Measurements from ENCODE around the gene CPED1.

CPED1 gene

GRCh38 chr7:121196286-121196685 is 207.8 kb downstream of the CPED1 start:
- no peak for DNase-seq (ENCODE audit: low read depth)
- no peak for TF ChIP-seq CTCF (conservative IDR thresholded peaks at IDR 0.05; ENCODE audit: low read length)
- no peak overlapping the region for H3K4me3 ChIP-seq (ENCODE audit: low read length)

GRCh38 chr7:121197455-121197854 is 208.9 kb downstream of the CPED1 start:
- H3K4me3 ChIP-seq (ENCODE audit: low read length): no peak overlapping the region
- DNase-seq (ENCODE audit: low read depth): no peak
- no peak for TF ChIP-seq CTCF (conservative IDR thresholded peaks at IDR 0.05; ENCODE audit: low read length)

GRCh38 chr7:121198502-121198901 is 210.0 kb downstream of the CPED1 start:
- H3K4me3 ChIP-seq (ENCODE audit: low read length): no peak overlapping the region
- TF ChIP-seq CTCF (conservative IDR thresholded peaks at IDR 0.05; ENCODE audit: low read length): no peak
- no peak for DNase-seq (ENCODE audit: low read depth)

- TF ChIP-seq CTCF (conservative IDR thresholded peaks at IDR 0.05; ENCODE audit: low read length): no peak; the same call in none of the 2 replicates
- DNase-seq (ENCODE audit: low read depth): no peak
- H3K4me3 ChIP-seq (ENCODE audit: low read length): no peak overlapping the region
Observed at GRCh38 chr7:121202125-121202524, 213.6 kb downstream of the CPED1 start.

GRCh38 chr7:121202834-121203233 is 214.3 kb downstream of the CPED1 start:
- TF ChIP-seq CTCF (conservative IDR thresholded peaks at IDR 0.05; ENCODE audit: low read length): no peak
- DNase-seq (ENCODE audit: low read depth): peak; percentile 16
- no peak overlapping the region for H3K4me3 ChIP-seq (ENCODE audit: low read length)

GRCh38 chr7:121204537-121204936 is 216.0 kb downstream of the CPED1 start:
- peak; percentile 25 for DNase-seq (ENCODE audit: low read depth)
- no peak for TF ChIP-seq CTCF (conservative IDR thresholded peaks at IDR 0.05; ENCODE audit: low read length)
- H3K4me3 ChIP-seq (ENCODE audit: low read length): no peak overlapping the region

GRCh38 chr7:121205777-121206176 is 217.3 kb downstream of the CPED1 start:
- TF ChIP-seq CTCF (conservative IDR thresholded peaks at IDR 0.05; ENCODE audit: low read length): no peak
- no peak for DNase-seq (ENCODE audit: low read depth)
- no peak overlapping the region for H3K4me3 ChIP-seq (ENCODE audit: low read length)

Data from AG10803 (cell line).